RWPE2 (cell line): ENCODE results near the gene SLC22A31.

Experiments
- ATAC-seq: fragments of 200-7000 bp; cut with Tn5 transposase; 3 replicates; pipeline ENCODE4 v1.9.1; 2021; ENCODE audit warnings: low read depth
- DNase-seq: peaks from one replicate; pipeline ENCODE4 v3.0.0-alpha.2; 2020; ENCODE audit warnings: low spot score
- H3K27ac ChIP-seq: fragments of 450-650 bp; 2 replicates; pipeline ENCODE4 v1.5.1; 2017; ENCODE audit warnings: mild to moderate bottlenecking; ENCODE audit not compliant: poor library complexity, severe bottlenecking
- H3K27me3 ChIP-seq: fragments of 250-450 bp; sonication (Bioruptor Pico); 2 replicates; pipeline ENCODE4 v1.5.1; 2021; ENCODE audit warnings: mild to moderate bottlenecking, moderate library complexity; ENCODE audit not compliant: insufficient read depth, poor library complexity, severe bottlenecking
- H3K36me3 ChIP-seq: fragments of 250-450 bp; sonication (Bioruptor Pico); 2 replicates; pipeline ENCODE4 v1.5.1; 2020; ENCODE audit warnings: low read depth, mild to moderate bottlenecking, moderate library complexity
- H3K4me1 ChIP-seq: fragments of 250-450 bp; sonication (Bioruptor Pico); 2 replicates; pipeline ENCODE4 v1.5.1; 2021; ENCODE audit warnings: mild to moderate bottlenecking, moderate library complexity; ENCODE audit not compliant: insufficient read depth, poor library complexity, severe bottlenecking
- H3K4me3 ChIP-seq: fragments of 250-450 bp; sonication (Bioruptor Pico); 2 replicates; pipeline ENCODE4 v1.5.1; 2021; ENCODE audit warnings: mild to moderate bottlenecking, moderate library complexity; ENCODE audit not compliant: severe bottlenecking
- H3K9me3 ChIP-seq: fragments of 250-450 bp; sonication (Bioruptor Pico); 2 replicates; pipeline ENCODE4 v1.5.1; 2021; ENCODE audit warnings: mild to moderate bottlenecking, moderate library complexity; ENCODE audit not compliant: severe bottlenecking
- TF ChIP-seq, protein P1 (sequence below): fragments of 450-650 bp; IDR thresholded peaks from one replicate; pipeline ENCODE4 v1.5.1; 2017; ENCODE audit warnings: mild to moderate bottlenecking, moderate library complexity; ENCODE audit not compliant: poor library complexity, severe bottlenecking

SLC22A31 gene

DNA sequence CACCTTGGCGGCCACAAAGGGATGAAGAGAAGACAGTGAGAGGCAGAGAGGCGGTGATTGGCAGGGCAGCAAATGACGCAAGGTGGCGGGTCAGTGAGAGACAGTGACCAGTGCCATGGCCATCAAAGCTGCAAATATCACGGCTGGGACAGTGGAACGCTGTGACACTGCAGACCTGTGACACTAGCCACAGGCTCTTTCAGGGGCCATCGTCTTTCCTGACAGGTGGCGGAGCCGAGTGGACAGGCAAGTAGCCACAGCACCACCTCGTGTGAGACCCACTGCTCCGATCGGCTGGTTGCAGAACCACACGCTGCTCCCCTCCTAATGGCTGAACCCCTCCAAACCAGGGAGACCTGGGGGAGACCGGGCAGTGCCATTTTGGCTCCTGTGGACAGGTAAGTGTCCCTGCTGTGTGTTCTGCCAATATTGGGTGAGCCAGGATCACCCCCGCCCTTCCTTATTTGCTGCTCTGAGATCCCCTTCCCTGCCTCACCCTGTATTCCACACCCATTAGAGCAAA is 9.2 kb upstream of the SLC22A31 start:
- Histone ChIP-seq H3K27me3 (no peaks in the 10 kb centered on the region), H3K4me1 (no peaks in the 10 kb centered on the region), H3K4me3 (no peak overlapping the region), H3K9me3 (no peaks in the 10 kb centered on the region), H3K27ac (no peak overlapping the region), H3K36me3 (no peaks in the 10 kb centered on the region)
- no peak for DNase-seq
- no peak for ATAC-seq
- TF ChIP-seq, protein P1, sequence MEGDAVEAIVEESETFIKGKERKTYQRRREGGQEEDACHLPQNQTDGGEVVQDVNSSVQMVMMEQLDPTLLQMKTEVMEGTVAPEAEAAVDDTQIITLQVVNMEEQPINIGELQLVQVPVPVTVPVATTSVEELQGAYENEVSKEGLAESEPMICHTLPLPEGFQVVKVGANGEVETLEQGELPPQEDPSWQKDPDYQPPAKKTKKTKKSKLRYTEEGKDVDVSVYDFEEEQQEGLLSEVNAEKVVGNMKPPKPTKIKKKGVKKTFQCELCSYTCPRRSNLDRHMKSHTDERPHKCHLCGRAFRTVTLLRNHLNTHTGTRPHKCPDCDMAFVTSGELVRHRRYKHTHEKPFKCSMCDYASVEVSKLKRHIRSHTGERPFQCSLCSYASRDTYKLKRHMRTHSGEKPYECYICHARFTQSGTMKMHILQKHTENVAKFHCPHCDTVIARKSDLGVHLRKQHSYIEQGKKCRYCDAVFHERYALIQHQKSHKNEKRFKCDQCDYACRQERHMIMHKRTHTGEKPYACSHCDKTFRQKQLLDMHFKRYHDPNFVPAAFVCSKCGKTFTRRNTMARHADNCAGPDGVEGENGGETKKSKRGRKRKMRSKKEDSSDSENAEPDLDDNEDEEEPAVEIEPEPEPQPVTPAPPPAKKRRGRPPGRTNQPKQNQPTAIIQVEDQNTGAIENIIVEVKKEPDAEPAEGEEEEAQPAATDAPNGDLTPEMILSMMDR: no peak

DNA sequence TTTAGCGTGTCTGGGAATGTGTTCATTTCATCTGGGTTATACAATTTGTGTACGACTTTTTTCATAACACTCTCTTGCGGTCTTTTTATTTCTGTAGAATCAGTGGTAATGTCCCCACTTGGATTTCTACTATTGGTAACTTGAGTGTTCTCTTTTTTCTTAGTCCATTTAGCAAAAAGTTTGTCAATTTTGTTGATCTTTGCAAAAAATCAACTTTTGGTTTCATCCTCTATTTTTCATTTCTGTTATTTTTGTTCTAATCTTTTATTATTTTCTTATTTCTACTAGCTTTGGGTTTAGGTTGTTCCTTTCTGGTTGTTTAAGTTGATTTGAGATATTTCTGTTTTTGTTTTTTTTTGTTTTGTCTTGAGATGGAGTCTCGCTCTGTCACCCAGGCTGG is 7.7 kb upstream of the SLC22A31 start:
- no peak for DNase-seq
- Histone ChIP-seq H3K4me3 (no peak overlapping the region), H3K27ac (no peak overlapping the region), H3K27me3 (peaks cover 13% of the 10 kb centered on the region), H3K4me1 (no peaks in the 10 kb centered on the region), H3K36me3 (no peaks in the 10 kb centered on the region), H3K9me3 (no peaks in the 10 kb centered on the region)
- TF ChIP-seq, protein P1: no peak
- ATAC-seq: no peak

DNA sequence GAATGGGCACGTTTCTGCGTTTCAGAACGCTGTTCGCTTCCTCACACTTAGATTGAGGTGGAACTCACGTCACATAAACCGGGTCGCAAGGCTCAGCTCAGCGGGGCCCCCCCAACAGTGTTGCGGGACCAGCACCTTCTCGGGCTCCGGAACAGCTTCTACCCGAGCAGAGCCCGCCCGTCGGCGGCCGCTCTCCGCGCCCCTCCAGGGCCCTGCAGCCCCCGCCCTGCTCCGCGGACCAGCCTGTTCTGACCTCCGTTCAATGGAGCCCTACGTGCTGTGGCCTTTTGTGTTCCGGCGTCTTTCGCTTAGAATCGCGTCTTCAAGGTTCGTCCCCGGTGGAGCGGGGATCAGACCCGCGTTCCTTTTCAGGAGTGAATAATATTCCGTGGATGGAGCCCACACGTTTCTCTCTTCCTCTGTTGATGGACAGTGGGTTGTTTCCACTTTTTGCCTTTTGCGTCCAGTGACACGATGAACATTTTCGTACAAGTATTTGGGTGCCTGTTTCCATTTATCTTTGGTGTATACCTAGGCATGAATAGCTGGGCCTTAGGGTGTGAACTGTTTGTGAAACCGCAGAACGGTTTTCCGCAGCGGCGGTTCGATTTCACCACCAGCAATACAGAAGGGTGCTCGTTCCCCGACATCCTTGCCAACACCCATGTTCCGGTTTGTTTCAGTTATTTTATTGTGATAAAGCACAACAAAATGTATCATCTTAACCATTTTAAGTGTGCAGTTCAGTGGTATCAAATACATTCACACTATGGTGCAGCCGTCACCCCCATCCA is 2.3 kb upstream of the SLC22A31 start:
- Histone ChIP-seq H3K27me3 (peaks cover 39% of the 10 kb centered on the region), H3K9me3 (no peaks in the 10 kb centered on the region), H3K36me3 (no peaks in the 10 kb centered on the region), H3K4me3 (peak overlapping the region; percentile 47), H3K27ac (no peak overlapping the region), H3K4me1 (no peaks in the 10 kb centered on the region)
- TF ChIP-seq, protein P1: no peak
- ATAC-seq: no peak
- DNase-seq: no peak

DNA sequence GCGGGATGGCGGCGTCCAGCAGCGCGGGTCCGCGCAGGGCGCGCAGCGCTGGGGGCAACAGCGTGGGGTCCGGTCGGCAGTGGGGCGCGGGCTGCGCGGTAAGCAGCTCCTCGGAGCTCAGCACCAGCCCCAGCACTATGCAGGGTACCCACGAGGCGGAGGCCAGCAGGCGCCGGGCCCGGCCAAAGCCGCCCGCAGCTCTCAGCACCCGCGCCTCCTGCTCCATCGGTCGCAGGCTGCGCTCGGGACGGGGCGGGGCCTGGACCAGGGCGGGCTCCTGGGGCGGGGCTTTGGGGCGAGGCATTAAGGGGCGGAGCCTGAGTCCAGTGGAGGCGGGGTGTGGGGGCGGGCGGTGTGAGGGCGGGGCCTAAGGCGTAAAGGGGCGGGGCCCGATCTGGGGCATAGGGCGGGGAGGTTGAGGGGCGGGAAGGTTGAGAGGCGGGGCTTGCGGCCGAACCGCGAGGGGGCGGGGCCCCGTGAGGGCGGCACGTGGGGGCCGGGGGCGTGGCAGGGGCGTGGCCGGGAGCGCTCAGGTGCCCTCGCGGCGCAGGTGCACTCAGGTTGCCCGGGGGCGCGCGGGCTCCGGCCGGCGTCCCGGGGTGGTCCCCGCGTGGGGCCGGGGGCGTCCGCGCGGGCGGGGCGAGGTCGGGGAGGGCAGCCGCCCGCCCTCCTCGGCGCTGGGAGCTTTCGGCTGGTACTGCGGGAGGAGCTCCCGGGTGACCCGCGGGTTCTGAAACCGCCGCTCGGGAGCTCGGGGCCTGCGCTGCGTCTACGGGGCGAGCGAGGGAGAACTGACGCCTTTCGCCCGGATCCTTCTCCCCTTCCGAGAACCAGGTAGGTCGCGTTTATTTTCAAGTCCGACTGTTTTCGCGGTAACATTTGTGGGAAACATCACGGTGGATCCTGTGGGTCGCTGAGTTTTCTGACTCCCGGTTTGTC is 1.4 kb upstream of the SLC22A31 start:
- Histone ChIP-seq H3K27me3 (peaks cover 39% of the 10 kb centered on the region), H3K27ac (no peak overlapping the region), H3K4me1 (no peaks in the 10 kb centered on the region), H3K4me3 (peak overlapping the region; percentile 47), H3K9me3 (no peaks in the 10 kb centered on the region), H3K36me3 (no peaks in the 10 kb centered on the region)
- TF ChIP-seq, protein P1: no peak
- DNase-seq (peak; percentile 87), ATAC-seq (peak; percentile 80)
